Retinal pigment epithelial cell (primary cell): ENCODE data around the gene GALNT10.

Experiments
- DNase-seq: peaks from one replicate; pipeline ENCODE4 v3.0.0-alpha.2; 2010; ENCODE audit warnings: low read depth
- H3K4me3 ChIP-seq: 2 replicates; pipeline ENCODE4 v1.5.1; 2011; ENCODE audit warnings: mild to moderate bottlenecking, low read length, control low read depth, moderate library complexity
- TF ChIP-seq, protein P1 (sequence below): conservative IDR thresholded peaks from 2 replicates; pipeline ENCODE4 v1.5.1; 2011; ENCODE audit warnings: low read depth, low read length, control low read depth, inconsistent platforms

GALNT10 gene

DNA sequence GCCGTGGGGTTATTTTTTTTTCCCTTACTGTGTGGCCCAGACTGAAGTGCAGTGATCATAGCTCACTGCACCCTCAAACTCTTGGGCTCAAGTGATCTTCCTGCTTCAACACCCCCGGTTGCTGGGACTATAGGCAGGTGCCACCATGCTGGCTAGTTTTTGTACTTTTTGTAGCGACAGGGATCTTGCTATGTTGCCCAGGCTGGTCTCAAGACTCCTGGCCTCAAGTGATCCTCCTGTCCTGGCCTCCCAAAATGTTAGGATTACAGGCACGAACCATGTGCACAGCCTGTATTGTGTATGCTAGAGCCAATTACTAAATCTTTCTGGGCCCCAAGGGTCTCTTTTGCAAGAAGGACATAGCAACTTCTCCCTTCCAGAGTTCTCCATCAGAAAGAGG is 23.1 kb downstream of the GALNT10 start:
- no peak for DNase-seq
- no peak overlapping the region for H3K4me3 ChIP-seq
- TF ChIP-seq, protein P1, sequence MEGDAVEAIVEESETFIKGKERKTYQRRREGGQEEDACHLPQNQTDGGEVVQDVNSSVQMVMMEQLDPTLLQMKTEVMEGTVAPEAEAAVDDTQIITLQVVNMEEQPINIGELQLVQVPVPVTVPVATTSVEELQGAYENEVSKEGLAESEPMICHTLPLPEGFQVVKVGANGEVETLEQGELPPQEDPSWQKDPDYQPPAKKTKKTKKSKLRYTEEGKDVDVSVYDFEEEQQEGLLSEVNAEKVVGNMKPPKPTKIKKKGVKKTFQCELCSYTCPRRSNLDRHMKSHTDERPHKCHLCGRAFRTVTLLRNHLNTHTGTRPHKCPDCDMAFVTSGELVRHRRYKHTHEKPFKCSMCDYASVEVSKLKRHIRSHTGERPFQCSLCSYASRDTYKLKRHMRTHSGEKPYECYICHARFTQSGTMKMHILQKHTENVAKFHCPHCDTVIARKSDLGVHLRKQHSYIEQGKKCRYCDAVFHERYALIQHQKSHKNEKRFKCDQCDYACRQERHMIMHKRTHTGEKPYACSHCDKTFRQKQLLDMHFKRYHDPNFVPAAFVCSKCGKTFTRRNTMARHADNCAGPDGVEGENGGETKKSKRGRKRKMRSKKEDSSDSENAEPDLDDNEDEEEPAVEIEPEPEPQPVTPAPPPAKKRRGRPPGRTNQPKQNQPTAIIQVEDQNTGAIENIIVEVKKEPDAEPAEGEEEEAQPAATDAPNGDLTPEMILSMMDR, result no peak

DNA sequence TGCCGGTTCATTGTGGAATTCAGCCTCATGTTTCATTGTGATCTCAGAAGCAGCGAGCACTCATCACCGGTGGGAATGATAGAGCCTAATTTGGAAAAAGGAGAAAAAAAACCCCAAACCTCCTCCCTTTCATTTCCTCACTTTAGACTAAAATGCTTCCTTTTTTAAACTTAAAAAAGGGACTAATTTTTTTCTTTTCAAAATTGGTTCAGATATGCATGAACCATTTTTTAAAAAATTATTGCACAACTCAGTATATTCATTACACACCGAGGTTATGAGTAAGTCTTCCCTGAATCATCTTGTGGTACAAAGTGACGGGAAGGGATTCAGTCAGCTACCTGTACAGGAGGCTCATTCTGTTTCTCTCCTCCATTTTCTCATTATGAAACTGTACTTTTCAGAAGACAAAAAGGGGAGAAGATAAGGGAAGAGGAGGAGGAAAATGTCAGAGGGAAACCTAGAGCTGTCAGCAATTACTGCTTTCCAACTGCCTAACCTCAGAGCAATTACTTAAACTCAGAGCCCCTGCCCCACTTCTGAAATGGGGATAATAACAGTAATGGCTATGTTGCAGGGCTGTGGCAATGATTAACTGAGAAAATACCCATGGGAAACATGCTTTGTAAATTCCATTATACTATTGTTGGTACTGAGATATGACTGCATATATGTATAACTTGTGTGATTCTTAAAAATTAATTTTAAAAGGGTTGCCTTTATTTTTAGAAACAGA is 24.0 kb downstream of the GALNT10 start:
- no peak overlapping the region for H3K4me3 ChIP-seq
- TF ChIP-seq, protein P1, result no peak
- no peak for DNase-seq

DNA sequence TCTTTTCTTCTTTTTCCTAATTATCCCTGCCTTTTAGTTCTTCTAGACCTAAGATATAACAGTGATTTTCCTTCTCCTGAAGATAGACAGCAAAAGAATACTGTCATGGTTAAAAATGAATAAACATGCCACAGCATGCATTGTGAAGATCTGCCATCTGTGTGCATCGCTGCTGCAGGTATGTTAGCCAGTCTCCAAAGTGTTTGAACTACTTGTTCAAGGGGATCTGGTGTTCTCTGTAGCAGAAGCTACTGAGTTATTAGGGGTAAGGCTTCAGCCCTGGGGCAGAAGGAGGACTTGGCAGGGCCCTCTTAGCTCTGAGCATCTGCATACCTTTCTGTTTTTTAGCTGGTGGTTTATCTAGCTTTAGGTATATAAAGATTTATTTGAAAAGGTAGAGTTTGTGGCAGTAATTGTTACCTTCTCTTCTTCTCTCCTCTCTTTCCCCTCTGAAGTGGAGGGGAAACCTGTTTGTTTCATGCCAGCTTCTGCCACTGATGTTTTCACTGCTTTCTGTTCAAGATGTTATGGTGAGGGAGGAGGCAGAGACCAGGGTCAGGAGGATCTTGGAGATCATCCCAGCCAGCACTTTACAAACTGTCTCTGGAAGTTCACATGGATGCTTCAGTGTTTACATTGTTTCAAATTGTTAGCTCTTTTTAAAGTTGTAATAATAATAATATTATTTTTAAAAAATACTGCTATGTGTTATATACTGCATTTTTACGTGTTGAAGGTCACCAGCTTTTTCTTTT is 25.2 kb downstream of the GALNT10 start:
- no peak overlapping the region for H3K4me3 ChIP-seq
- DNase-seq, result no peak
- TF ChIP-seq, protein P1, result no peak

DNA sequence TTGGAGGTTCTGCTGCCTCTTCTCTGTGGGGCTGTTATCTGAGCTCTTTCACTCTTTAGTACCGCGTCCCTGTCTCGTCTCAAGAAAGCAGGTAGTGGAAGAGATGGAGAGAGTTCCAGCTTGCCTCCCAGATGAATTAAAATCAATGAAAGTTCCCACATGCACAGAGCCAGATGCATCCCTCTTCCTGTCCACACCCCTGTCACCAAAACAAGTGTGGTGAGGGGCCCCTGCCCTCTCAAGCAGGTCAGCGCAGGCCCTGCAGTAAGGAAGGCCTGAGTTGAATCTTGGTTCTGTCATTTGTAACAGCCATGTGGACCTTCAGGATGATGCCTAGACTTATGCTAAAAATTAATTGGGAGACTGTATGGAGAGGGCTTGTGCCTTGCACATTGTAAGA is 26.9 kb downstream of the GALNT10 start:
- no peak overlapping the region for H3K4me3 ChIP-seq
- TF ChIP-seq, protein P1, result no peak
- no peak for DNase-seq

DNA sequence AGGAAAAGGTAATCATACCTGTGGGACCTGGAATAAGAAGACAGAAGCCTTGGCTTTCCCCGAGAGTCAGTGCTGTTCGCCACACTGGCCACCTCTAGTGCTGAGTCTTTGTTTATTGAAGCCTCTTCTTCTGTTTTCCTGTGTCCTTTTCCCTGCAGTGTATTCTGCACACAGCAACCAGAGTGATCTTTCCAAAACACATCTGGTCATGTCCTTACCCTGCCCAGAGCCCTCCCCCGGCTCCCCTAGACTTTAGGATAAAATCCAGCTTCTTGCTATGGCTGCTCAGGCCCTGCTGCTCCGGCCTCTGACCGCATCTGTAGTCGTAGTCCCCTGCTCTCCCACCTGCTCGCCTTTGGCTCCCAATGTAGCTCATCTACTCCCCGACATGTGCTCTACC is 28.3 kb downstream of the GALNT10 start:
- TF ChIP-seq, protein P1, result no peak
- H3K4me3 ChIP-seq, result no peak overlapping the region
- DNase-seq, result no peak

DNA sequence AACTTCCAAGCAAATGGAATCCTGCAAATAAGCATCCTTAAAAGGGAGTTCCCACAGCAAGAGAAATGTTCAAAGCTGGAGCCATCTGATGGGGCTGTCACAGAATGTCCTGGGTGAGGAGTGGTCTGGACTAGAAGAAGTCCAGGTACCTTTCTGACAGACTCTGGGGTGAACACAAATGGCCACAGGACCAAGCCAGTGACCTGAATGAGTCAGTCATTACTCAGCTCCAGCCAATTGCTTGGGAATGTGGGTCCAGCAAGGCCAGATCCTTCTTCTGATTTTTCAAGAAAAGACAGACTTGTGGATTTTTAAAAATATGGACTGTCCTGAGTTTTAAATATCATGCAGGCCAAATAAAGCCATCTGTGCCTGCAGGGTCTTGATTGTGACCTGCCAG is 30.1 kb downstream of the GALNT10 start:
- no peak overlapping the region for H3K4me3 ChIP-seq
- TF ChIP-seq, protein P1, result no peak
- no peak for DNase-seq
